ENCODE measurements around the gene MYBPH. TPM values are rescaled to one million over a fixed set of nuclear protein-coding genes. Genes with fewer than 3 reads are reported as not detected.

The MYBPH gene, protein sequence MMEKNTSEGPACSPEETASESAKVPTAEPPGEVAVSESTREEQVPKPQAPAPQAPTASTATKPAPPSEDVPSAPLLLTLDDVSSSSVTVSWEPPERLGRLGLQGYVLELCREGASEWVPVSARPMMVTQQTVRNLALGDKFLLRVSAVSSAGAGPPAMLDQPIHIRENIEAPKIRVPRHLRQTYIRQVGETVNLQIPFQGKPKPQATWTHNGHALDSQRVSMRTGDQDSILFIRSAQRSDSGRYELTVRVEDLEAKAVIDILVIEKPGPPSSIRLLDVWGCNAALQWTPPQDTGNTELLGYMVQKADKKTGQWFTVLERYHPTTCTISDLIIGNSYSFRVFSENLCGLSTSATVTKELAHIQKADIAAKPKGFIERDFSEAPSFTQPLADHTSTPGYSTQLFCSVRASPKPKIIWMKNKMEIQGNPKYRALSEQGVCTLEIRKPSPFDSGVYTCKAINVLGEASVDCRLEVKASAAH
- total RNA-seq (2014; rRNA removed; shearing (Covaris generic); ENCODE audit: low replicate concordance): not detected in 2 replicates

DNA sequence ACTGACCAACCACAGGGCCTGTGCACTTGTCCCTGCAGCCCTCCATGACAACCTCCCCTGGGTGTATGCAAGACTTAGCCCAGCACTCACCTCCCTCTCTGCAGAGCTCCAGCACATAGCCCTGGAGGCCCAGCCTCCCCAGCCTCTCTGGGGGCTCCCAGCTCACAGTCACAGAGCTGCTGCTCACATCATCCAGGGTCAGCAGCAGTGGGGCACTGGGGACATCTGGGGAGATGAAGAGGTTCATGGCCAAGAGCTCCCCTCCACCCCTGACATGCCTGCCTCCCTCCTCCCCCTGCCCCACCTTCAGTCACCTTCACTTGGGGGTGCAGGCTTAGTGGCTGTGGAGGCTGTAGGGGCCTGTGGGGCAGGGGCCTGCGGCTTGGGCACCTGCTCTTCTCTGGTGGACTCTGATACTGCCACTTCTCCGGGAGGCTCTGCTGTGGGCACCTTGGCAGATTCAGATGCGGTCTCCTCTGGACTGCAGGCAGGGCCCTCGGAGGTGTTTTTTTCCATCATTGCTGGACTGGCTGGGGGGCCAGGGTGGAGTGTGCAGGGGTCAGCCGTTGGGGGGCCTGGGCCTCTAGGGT lies at the start of gene MYBPH:
MYBPH (minus strand) TSS at position 590 of the 590 bp plus-strand sequence; CDS start at position 519, 71 bp downstream.
- no peaks in the 10 kb centered on the region for H3K36me3 ChIP-seq
- DNase-seq: no peak
- no peak within 1 kb of the TSS for H3K4me3 ChIP-seq
- H3K9me3 ChIP-seq: 0 out of 2 replicates have a peak, but pooled peaks cover 2% of the 10 kb centered on the region
- H3K27me3 ChIP-seq: no peaks in the 10 kb centered on the region

- H3K27me3 ChIP-seq: peaks cover 4% of the 10 kb centered on the region; the same call in 1 of the 2 replicates
- no peak overlapping the region for H3K4me3 ChIP-seq
- DNase-seq: no peak
- H3K36me3 ChIP-seq: no peaks in the 10 kb centered on the region
- H3K9me3 ChIP-seq: no peaks in the 10 kb centered on the region
Measured at GRCh38 chr1:203225071-203225470, 49.4 kb upstream of the MYBPH start.

DNA sequence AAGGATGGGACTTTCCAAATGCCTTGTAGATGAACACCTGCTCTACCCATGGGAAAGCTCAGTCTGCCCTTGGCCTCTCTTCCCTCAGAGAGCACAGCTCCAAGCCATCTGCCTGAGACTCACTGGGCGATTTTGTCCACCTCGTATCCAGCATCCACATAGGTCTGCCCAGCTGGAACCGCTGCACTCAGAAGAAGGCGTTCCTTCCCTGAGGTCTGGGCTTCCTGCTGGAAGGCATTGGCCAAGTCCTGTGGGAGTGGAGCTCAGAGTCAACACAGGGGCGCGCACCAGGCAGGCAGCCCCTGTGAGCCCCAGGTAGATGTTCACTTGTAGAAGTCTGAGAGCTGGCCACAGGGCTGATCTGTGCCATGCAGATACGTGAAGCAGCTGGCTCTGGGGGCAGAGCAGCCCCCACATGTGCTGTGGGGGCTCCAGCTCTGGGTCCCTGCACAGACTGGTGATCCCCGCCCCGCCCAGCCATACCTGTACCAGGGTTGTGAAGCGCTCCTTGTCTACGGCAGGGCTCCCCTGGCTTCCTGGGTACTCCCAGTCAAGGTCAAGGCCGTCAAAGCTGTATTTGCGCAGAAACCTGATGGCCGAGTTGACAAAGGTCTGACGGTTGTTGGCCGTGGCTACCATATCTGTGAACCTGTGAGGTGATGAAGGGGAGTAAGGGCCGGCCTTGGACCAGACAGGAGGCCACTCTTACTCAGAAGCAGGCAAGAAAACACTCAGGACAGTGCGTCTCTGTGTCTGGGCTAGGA lies 47.6 kb upstream of the MYBPH start:
- H3K9me3 ChIP-seq: no peaks in the 10 kb centered on the region
- H3K27me3 ChIP-seq: peaks cover 4% of the 10 kb centered on the region; the same call in 1 of the 2 replicates
- H3K4me3 ChIP-seq: no peak overlapping the region
- no peak for DNase-seq
- no peaks in the 10 kb centered on the region for H3K36me3 ChIP-seq

DNA sequence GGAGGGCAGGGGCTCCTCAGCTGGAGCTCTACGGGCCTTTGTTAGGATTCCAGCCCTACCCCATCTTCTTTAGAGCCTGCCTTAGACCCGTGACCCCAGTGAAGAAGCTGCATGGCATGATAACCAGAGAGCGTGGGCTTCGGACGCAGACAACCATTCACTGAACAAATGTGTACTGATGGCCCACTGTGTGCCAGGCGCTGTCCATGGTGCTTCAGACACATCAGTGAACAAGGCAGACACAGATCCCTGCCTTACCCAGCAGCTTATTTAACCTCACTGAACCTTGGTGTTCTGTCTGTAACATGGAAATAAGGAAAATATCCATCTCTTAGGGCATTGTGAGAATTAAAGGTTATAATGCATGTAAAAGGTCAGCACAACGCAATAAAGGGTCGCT lies 44.3 kb upstream of the MYBPH start:
- H3K9me3 ChIP-seq: no peaks in the 10 kb centered on the region
- H3K27me3 ChIP-seq: peaks cover 2% of the 10 kb centered on the region; the same call in 1 of the 2 replicates
- H3K36me3 ChIP-seq: no peaks in the 10 kb centered on the region
- DNase-seq: no peak
- H3K4me3 ChIP-seq: no peak overlapping the region

GRCh38 chr1:203219171-203219570 lies 43.5 kb upstream of the MYBPH start:
- Histone ChIP-seq H3K27me3 (no peaks in the 10 kb centered on the region), H3K4me3 (no peak overlapping the region)
- DNase-seq: no peak

GRCh38 chr1:203217668-203218067 lies 42.0 kb upstream of the MYBPH start:
- DNase-seq: no peak
- H3K9me3 ChIP-seq: no peaks in the 10 kb centered on the region
- H3K4me3 ChIP-seq: no peak overlapping the region
- H3K27me3 ChIP-seq: no peaks in the 10 kb centered on the region
- no peaks in the 10 kb centered on the region for H3K36me3 ChIP-seq

More at GRCh38 chr1:203219171-203219570, 43.5 kb upstream of the MYBPH start:
- H3K36me3 ChIP-seq: no peaks in the 10 kb centered on the region
- H3K9me3 ChIP-seq: no peaks in the 10 kb centered on the region

DNA sequence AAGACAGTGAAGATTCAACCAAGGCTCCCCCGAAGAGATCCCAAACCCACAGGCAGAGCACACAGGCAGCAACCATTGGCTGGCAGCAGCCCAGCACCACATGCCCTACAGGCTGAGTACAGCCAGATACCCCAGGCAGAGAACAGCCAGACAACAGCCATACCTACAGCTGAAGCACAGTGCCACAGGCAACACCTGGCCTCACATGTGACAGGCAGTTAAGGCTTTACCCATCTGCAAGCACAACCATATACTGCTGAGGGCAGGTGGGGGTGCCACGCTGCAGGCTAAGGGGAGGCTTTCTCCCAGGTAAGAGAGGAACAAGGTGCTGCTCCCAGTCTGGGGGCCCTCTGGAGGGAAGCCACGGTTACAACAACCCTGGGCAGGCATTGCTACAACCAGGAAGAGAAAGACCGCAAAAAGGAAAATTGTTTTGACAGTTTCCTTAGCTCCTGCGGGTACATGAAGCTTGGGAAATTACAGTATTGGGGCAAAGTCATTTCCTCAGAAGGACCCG lies 41.6 kb upstream of the MYBPH start:
- Histone ChIP-seq H3K36me3 (no peaks in the 10 kb centered on the region), H3K4me3 (no peak overlapping the region), H3K9me3 (no peaks in the 10 kb centered on the region), H3K27me3 (no peaks in the 10 kb centered on the region)
- DNase-seq: no peak

DNA sequence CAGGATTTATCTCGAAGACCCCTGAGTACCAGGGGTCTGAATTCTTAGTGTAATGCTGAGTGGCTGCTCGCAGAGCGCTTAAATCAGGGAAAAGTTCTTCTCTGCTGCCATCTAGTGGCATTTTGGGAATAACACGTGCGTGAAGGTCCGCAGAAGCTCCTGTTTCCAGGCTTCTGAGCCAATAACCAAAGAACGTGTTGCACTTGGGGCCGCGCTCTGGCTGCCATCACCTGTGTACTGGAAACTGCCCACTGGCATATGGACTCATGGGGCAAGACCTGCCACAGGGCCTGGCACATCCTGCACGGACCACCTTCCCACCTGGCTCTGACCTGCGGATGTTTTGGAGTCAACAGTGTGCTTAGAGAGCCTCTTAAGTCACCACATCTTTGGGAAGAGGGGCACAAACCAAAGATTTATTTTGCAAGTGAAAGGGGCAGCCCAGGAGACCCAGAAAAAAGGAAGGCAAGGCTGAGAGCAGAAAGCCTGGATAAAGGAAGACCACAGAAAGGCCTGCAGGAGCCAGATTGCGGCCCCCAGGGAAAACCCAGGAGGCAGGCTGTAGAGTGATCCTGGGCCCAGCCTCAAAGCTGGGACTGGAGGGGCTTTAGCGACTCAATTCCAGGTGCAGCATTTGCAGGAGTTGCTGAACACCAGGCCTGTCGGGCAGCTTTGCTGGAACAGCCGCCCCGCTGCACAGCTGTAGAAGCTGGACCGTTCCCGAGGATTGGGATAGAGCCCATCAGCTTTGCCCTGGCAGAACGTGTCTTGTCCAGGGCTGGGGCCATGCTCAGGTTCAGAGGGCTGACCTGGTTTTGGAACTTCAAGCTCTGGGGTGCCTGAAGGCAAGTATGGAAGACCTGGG lies 40.9 kb upstream of the MYBPH start:
- Histone ChIP-seq H3K4me3 (no peak overlapping the region), H3K27me3 (no peaks in the 10 kb centered on the region), H3K9me3 (no peaks in the 10 kb centered on the region), H3K36me3 (no peaks in the 10 kb centered on the region)
- no peak for DNase-seq

GRCh38 chr1:203215573-203215972 lies 39.9 kb upstream of the MYBPH start:
- H3K27me3 ChIP-seq: no peaks in the 10 kb centered on the region
- DNase-seq: no peak
- H3K36me3 ChIP-seq: no peaks in the 10 kb centered on the region
- no peaks in the 10 kb centered on the region for H3K9me3 ChIP-seq
- no peak overlapping the region for H3K4me3 ChIP-seq

DNA sequence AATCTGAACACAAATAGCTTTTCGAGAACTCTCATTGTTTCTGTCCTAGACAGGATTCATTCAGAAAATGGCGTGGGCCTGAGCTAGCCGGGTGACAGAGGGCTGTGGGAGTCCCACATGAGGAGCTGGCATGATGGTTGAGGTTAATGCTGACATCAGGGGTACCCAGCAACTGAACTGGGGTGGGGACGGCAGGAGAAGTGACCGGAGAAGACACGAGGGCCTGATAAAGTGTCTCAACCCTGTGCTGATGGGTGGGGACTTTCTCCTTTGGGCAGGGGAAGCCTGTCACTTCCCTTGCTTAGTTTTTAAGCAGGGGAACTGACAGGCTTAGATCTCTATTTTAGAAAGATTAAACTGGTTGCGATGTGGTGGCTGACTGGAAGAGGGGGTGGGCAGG lies 39.2 kb upstream of the MYBPH start:
- Histone ChIP-seq H3K27me3 (no peaks in the 10 kb centered on the region), H3K9me3 (no peaks in the 10 kb centered on the region), H3K36me3 (no peaks in the 10 kb centered on the region), H3K4me3 (no peak overlapping the region)
- no peak for DNase-seq

GRCh38 chr1:203213126-203213525 lies 37.5 kb upstream of the MYBPH start:
- no peak overlapping the region for H3K4me3 ChIP-seq
- no peaks in the 10 kb centered on the region for H3K9me3 ChIP-seq
- H3K36me3 ChIP-seq: no peaks in the 10 kb centered on the region
- DNase-seq: no peak
- H3K27me3 ChIP-seq: no peaks in the 10 kb centered on the region

DNA sequence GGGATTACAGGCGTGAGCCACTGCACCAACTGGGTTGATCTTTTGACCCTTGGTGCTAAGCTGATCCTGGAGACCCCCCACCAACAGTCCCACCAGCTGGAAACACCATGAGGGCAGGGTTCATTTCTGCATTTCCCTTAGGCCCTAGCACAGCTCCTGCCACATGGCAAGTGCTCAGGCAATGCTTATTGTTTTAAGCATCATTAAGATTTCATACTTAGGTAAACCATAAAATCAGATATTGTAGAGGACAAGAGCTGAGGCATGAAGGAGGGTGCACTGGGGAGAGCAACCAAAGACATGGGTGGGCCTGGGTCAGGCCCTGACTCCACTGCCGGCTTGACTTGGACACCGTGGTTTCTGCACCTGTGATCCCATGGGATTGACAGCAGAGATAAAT lies 36.2 kb upstream of the MYBPH start:
- H3K36me3 ChIP-seq: no peaks in the 10 kb centered on the region
- no peaks in the 10 kb centered on the region for H3K27me3 ChIP-seq
- no peak overlapping the region for H3K4me3 ChIP-seq
- DNase-seq: no peak
- no peaks in the 10 kb centered on the region for H3K9me3 ChIP-seq

GRCh38 chr1:203210988-203211387 lies 35.4 kb upstream of the MYBPH start:
- Histone ChIP-seq H3K27me3 (no peaks in the 10 kb centered on the region), H3K36me3 (no peaks in the 10 kb centered on the region), H3K4me3 (no peak overlapping the region), H3K9me3 (no peaks in the 10 kb centered on the region)
- DNase-seq: no peak

DNA sequence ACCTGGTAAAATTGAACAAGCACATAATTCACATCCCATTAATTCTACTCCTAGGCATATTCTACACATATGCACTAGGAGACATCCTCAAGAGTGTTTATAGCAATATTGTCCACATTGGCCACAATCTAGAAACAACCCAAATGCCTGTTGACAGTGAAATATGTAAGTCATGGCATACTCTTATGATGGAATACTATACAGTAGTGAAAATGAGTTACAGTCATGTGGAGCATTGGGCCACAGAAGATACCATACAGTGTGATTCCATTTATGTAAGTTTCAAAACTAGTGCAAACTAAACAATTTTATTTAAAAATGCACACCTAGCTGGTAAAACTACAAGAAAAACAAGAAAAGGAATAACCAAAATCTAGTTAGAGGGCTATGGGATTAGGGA lies 34.7 kb upstream of the MYBPH start:
- no peak for DNase-seq
- no peaks in the 10 kb centered on the region for H3K36me3 ChIP-seq
- no peak overlapping the region for H3K4me3 ChIP-seq
- no peaks in the 10 kb centered on the region for H3K27me3 ChIP-seq
- H3K9me3 ChIP-seq: no peaks in the 10 kb centered on the region

GRCh38 chr1:203208181-203208580 lies 32.6 kb upstream of the MYBPH start:
- Histone ChIP-seq H3K36me3 (no peaks in the 10 kb centered on the region), H3K27me3 (no peaks in the 10 kb centered on the region), H3K9me3 (no peaks in the 10 kb centered on the region), H3K4me3 (no peak overlapping the region)
- no peak for DNase-seq

GRCh38 chr1:203207751-203208150 lies 32.1 kb upstream of the MYBPH start:
- no peak for DNase-seq
- Histone ChIP-seq H3K9me3 (no peaks in the 10 kb centered on the region), H3K27me3 (no peaks in the 10 kb centered on the region), H3K4me3 (no peak overlapping the region), H3K36me3 (no peaks in the 10 kb centered on the region)
